PFSK-1 (cell line): ENCODE measurements around the gene SLX9.

Experiments used
- FOXP2 ChIP-seq: optimal IDR thresholded peaks from 2 replicates; pipeline ENCODE3; 2011; ENCODE audit warnings: borderline replicate concordance, control low read depth, inconsistent platforms; ENCODE audit not compliant: insufficient read depth; ENCODE audit errors: extremely low read length, extremely low read depth
- POLR2AphosphoS5 ChIP-seq: IDR thresholded peaks from 2 replicates; pipeline ENCODE4 v1.6.1; 2012; ENCODE audit warnings: low read depth, mild to moderate bottlenecking, control low read depth, low read length, moderate library complexity
- SIN3A ChIP-seq: IDR thresholded peaks from 2 replicates; pipeline ENCODE4 v1.6.1; 2012; ENCODE audit warnings: mild to moderate bottlenecking, low read length, moderate library complexity, borderline replicate concordance; ENCODE audit not compliant: insufficient read depth
- TAF1 ChIP-seq: IDR thresholded peaks from 2 replicates; pipeline ENCODE4 v1.6.1; 2012; ENCODE audit warnings: low read length, control low read depth, borderline replicate concordance; ENCODE audit not compliant: insufficient read depth
- TF ChIP-seq, protein P1 (sequence below), 2 experiments: IDR thresholded peaks; 2 replicates each; pipeline versions ENCODE4 v1.6.1 to v1.8.0; 2011 to 2012; ENCODE audit warnings: low read depth in 2 of 2, low read length in 2 of 2, control low read depth in 1 of 2, inconsistent platforms in 1 of 2, mild to moderate bottlenecking in 1 of 2, moderate library complexity in 1 of 2; ENCODE audit not compliant: insufficient read depth in 1 of 2

The SLX9 gene

DNA sequence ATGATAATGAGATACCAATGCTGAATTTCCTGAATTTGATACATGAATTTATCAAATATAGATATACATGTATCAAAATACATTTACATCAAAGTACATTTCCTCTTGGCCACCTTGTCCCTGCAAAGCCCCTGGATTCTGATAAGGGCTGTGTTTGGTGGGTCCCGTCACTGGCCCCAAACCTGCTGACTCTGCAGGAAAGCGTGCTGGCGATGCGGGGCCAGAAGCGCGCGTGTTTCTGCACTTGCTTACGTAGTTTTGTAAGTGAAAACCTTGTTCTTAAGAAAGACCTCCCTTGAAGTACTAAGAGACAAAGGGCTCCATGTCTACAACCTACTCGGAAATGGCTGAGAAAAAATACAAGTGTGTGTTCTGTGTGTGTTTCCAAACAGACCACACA is 30.1 kb upstream of the SLX9 start:
- TF ChIP-seq TAF1: no peak
- no peak for TF ChIP-seq FOXP2
- no peak for TF ChIP-seq POLR2AphosphoS5
- TF ChIP-seq, protein P1, sequence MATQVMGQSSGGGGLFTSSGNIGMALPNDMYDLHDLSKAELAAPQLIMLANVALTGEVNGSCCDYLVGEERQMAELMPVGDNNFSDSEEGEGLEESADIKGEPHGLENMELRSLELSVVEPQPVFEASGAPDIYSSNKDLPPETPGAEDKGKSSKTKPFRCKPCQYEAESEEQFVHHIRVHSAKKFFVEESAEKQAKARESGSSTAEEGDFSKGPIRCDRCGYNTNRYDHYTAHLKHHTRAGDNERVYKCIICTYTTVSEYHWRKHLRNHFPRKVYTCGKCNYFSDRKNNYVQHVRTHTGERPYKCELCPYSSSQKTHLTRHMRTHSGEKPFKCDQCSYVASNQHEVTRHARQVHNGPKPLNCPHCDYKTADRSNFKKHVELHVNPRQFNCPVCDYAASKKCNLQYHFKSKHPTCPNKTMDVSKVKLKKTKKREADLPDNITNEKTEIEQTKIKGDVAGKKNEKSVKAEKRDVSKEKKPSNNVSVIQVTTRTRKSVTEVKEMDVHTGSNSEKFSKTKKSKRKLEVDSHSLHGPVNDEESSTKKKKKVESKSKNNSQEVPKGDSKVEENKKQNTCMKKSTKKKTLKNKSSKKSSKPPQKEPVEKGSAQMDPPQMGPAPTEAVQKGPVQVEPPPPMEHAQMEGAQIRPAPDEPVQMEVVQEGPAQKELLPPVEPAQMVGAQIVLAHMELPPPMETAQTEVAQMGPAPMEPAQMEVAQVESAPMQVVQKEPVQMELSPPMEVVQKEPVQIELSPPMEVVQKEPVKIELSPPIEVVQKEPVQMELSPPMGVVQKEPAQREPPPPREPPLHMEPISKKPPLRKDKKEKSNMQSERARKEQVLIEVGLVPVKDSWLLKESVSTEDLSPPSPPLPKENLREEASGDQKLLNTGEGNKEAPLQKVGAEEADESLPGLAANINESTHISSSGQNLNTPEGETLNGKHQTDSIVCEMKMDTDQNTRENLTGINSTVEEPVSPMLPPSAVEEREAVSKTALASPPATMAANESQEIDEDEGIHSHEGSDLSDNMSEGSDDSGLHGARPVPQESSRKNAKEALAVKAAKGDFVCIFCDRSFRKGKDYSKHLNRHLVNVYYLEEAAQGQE (IDR thresholded peaks at IDR 0.05; ENCODE audit: insufficient read depth in 1 of 2, low read depth in 2 of 2, low read length in 2 of 2): no peak
- no peak for TF ChIP-seq SIN3A

DNA sequence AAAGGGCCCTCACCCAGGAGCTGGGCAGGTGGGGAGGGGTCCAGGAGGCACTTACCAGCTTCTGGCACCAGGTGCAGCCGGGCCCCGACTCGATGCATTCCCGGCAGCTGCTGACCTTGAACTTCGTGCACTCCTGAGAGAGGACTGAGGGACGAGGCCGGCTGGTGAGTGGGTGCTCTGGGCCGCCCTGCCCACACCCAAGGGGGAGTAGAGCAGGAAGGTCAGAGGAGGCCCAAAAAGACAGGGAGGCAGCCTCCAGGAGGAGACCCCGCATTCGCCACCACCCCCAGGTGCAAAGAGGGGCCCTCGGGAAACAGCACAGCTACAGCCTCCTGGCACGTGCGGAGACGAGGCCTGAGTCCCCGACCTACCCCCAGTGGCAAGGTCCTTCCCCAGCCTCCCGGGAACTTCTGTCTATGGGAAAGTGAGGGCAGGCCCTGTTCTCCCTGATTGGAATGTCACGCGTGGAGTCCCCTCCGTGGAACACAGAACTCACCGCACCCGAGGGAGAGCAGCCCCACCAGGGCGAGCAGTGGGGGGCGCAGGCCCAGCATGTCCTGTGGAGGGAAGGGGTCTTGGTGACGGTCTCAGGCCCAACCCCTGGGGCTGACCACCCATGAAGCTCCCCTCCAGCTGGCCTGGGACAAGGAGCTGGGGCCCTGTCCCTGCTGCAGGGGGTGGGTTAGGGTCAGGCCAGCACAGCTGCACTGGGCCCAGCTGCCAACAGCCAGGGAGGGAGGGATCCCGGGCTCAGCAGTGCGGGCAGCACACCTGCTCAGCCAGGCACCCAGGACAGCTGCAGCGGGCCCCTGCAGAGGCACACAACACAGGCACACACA is 29.4 kb upstream of the SLX9 start:
- TF ChIP-seq SIN3A: no peak
- TF ChIP-seq FOXP2: no peak
- TF ChIP-seq TAF1: no peak
- TF ChIP-seq, protein P1 (IDR thresholded peaks at IDR 0.05; ENCODE audit: insufficient read depth in 1 of 2, low read depth in 2 of 2, low read length in 2 of 2): no peak
- no peak for TF ChIP-seq POLR2AphosphoS5

DNA sequence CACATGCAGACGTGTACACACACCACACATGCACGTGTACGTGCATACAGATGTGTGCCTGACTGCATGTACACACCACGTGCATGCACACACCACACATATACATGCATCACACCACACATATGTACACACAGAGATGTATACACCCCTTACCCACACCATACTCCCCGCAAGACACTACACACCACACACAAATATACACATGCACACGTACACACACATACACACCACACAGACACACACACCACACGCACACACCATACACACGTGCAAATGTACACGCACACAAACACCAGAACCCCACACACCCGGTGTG is 28.8 kb upstream of the SLX9 start:
- TF ChIP-seq SIN3A: no peak
- TF ChIP-seq, protein P1 (IDR thresholded peaks at IDR 0.05; ENCODE audit: insufficient read depth in 1 of 2, low read depth in 2 of 2, low read length in 2 of 2): no peak
- TF ChIP-seq FOXP2: no peak
- TF ChIP-seq TAF1: no peak
- TF ChIP-seq POLR2AphosphoS5: no peak

DNA sequence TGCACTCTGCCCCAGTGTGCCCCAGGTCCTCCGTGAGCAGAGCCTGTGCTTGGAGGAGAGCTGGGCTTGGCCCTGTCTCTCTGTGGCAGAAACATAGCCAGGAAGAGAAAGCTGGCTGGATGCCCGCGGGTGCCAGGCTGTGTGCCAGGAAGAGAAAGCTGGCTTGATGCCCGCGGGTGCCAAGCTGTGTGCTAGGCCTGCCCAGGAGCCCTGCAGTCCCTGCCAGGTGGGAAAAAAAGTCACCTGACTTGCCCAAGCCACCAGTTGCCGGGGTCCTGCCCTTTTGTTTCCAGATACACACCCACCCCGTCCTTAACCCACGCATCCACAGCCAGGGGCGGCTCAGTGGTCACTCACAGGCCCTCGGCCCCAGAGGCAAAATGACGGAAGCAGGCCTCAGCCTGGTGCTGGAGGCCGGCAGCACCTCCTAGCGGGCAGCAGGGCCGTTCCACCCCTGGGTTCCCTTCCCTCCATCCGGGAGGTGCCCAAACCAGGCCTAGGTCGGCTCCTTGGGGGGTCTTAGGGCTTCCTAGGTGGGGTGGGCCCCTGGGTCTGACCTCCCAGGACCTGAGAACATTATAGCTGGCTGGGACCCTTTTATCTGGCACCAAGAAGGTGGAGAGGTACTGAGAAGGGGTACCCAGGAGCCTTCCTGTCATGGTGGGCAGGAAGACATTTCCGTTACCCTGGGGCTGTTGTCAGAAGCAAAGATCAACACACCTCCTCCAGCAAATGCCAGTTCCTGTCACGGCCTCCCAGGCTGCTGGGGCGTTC is 28.3 kb upstream of the SLX9 start:
- no peak for TF ChIP-seq TAF1
- no peak for TF ChIP-seq POLR2AphosphoS5
- TF ChIP-seq FOXP2: no peak
- TF ChIP-seq, protein P1 (IDR thresholded peaks at IDR 0.05; ENCODE audit: insufficient read depth in 1 of 2, low read depth in 2 of 2, low read length in 2 of 2): no peak
- TF ChIP-seq SIN3A: no peak
